Measurements from ENCODE around the gene SEPTIN8.
"Not testable (repeated sequence)": the region's sequence is repeated elsewhere in the genome, so short reads cannot be mapped to it uniquely, and the experiment has no call there.

SEPTIN8 gene

GRCh38 chr5:132812123-132812765 lies 35.2 kb upstream of the SEPTIN8 start:
- no peak for DNase-seq

GRCh38 chr5:132810605-132811004 lies 33.6 kb upstream of the SEPTIN8 start:
- no peak for DNase-seq

GRCh38 chr5:132808866-132809265 lies 31.8 kb upstream of the SEPTIN8 start:
- no peak for DNase-seq

GRCh38 chr5:132808448-132808847 lies 31.4 kb upstream of the SEPTIN8 start:
- no peak for DNase-seq

- DNase-seq = no peak
Measured at GRCh38 chr5:132807163-132807838, 30.3 kb upstream of the SEPTIN8 start.

- not testable (repeated sequence) for DNase-seq
Measured at GRCh38 chr5:132806804-132807162, 29.7 kb upstream of the SEPTIN8 start.

- not testable (repeated sequence) for DNase-seq
Measured at GRCh38 chr5:132805872-132806271, 28.8 kb upstream of the SEPTIN8 start.

GRCh38 chr5:132804219-132804618 lies 27.2 kb upstream of the SEPTIN8 start:
- not testable (repeated sequence) for DNase-seq

- DNase-seq = not testable (repeated sequence)
Measured at GRCh38 chr5:132802685-132803066, 25.6 kb upstream of the SEPTIN8 start.

GRCh38 chr5:132802044-132802684 lies 25.1 kb upstream of the SEPTIN8 start:
- DNase-seq = no peak

- no peak for DNase-seq
Measured at GRCh38 chr5:132800545-132800944, 23.5 kb upstream of the SEPTIN8 start.

- DNase-seq = no peak
Measured at GRCh38 chr5:132799392-132799791, 22.4 kb upstream of the SEPTIN8 start.

GRCh38 chr5:132797651-132798050 lies 20.6 kb upstream of the SEPTIN8 start:
- peak in 1 of 2 experiments; percentile 35 for DNase-seq

GRCh38 chr5:132791026-132791425 lies 14.0 kb upstream of the SEPTIN8 start:
- no peak for DNase-seq

- no peak for DNase-seq
Measured at GRCh38 chr5:132790201-132790865, 13.3 kb upstream of the SEPTIN8 start.

GRCh38 chr5:132788990-132789886 lies 12.2 kb upstream of the SEPTIN8 start:
- DNase-seq = peak in 1 of 2 experiments; percentile 21

GRCh38 chr5:132788508-132788907 lies 11.5 kb upstream of the SEPTIN8 start:
- DNase-seq = no peak

GRCh38 chr5:132787076-132787475 lies 10.0 kb upstream of the SEPTIN8 start:
- DNase-seq = no peak

GRCh38 chr5:132785864-132786263 lies 8.8 kb upstream of the SEPTIN8 start:
- no peak for DNase-seq

GRCh38 chr5:132785365-132785764 lies 8.3 kb upstream of the SEPTIN8 start:
- no peak for DNase-seq

GRCh38 chr5:132782101-132782500 lies 5.1 kb upstream of the SEPTIN8 start:
- DNase-seq = no peak

- no peak for DNase-seq
Measured at GRCh38 chr5:132781029-132781428, 4.0 kb upstream of the SEPTIN8 start.

GRCh38 chr5:132780577-132780976 lies 3.5 kb upstream of the SEPTIN8 start:
- DNase-seq = no peak
